ENCODE data around the gene CCDC142. TPM values are rescaled to one million over a fixed set of nuclear protein-coding genes. Genes with fewer than 3 reads are reported as not detected.
A peak's percentile ranks its signal among the peaks of the same experiment; 100 is the strongest.

The CCDC142 gene
- total and polyA plus RNA-seq, 11 donors: 4.4 to 13.4 (median 6.4) TPM

DNA sequence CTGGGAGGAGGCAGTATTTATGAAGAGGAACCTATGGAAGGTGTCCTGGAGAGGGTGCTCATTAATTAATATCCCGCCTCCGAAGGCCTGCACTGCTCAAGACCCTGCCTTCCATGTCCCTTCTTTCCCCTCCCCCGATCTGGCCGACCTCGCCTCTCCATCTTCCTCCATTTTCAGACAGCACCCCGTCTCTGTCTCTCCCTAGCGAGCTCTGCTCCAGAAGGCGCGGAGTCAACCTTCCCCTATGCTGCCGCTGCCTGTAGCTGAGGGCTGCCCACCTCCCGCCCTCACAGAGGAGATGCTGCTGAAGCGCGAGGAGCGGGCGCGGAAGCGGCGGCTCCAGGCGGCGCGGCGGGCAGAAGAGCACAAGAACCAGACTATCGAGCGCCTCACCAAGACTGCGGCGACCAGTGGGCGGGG lies 25.7 kb downstream of the CCDC142 start:
- Histone ChIP-seq H3K4me3 (peak overlapping the region; percentile 50 to 83 (median 70)), H3K27me3 (no peaks in the 10 kb centered on the region), H3K9me3 (no peaks in the 10 kb centered on the region), H3K36me3 (peaks cover 0 to 20% (median 10%) of the 10 kb centered on the region in 9 donors), H3K27ac (peak overlapping the region; percentile 84 to 98 (median 95)), H3K4me1 (peaks cover 5 to 40% (median 32%) of the 10 kb centered on the region in 12 donors)
- TF ChIP-seq POLR2A (IDR thresholded peaks at IDR 0.05): no peak
- TF ChIP-seq CTCF (IDR thresholded peaks at IDR 0.05): no peak
- intact Hi-C loops (cut with DNase I): loop anchor here in 1 of 10 donors (5.0 kb wide), 1 partner anchor 40 kb away; no protein-coding TSS in a partner anchor
- no peak for DNase-seq
- 1 to 5% (median 3%) methylated on average over 16 to 27 of the region's 27 CpGs for WGBS, 4 donors
- no peak for ATAC-seq

GRCh38 chr2:74454654-74455511 lies 27.9 kb downstream of the CCDC142 start, which contains the start of gene INO80B:
Gene INO80B (plus strand): TSS chr2:74455087. CDS start chr2:74455117, 30 bp downstream.
- intact Hi-C loops (cut with DNase I): loop anchor here in 5 of 10 donors (1.0 to 5.0 kb wide), 6 partner anchors 14 to 38 kb away; partner anchors contain the start of genes CCDC142 (in 3 of the 5), TTC31 (in 3 of the 5) and RTKN (in 1 of the 5)
- peak within 1 kb of the TSS; percentile 42 to 79 (median 70) for H3K4me3 ChIP-seq
- peaks cover 5 to 40% (median 32%) of the 10 kb centered on the region in 12 donors for H3K4me1 ChIP-seq
- peaks cover 0 to 4% (median 0%) of the 10 kb centered on the region in 9 donors for H3K36me3 ChIP-seq
- TF ChIP-seq POLR2A (IDR thresholded peaks at IDR 0.05) (peak in 1 of 2 donors; percentile 61), CTCF (IDR thresholded peaks at IDR 0.05) (no peak)
- ATAC-seq: peak; percentile 52 to 72 (median 66)
- 1 to 2% (median 2%) methylated on average over 39 to 40 of the region's 40 CpGs for WGBS, 4 donors
- peak; percentile 94 to 96 (median 95) for DNase-seq
- H3K27ac ChIP-seq: peak within 1 kb of the TSS in 11 of 12 donors; percentile 19 to 81 (median 61)
- no peaks in the 10 kb centered on the region for H3K27me3 ChIP-seq
- no peaks in the 10 kb centered on the region for H3K9me3 ChIP-seq

DNA sequence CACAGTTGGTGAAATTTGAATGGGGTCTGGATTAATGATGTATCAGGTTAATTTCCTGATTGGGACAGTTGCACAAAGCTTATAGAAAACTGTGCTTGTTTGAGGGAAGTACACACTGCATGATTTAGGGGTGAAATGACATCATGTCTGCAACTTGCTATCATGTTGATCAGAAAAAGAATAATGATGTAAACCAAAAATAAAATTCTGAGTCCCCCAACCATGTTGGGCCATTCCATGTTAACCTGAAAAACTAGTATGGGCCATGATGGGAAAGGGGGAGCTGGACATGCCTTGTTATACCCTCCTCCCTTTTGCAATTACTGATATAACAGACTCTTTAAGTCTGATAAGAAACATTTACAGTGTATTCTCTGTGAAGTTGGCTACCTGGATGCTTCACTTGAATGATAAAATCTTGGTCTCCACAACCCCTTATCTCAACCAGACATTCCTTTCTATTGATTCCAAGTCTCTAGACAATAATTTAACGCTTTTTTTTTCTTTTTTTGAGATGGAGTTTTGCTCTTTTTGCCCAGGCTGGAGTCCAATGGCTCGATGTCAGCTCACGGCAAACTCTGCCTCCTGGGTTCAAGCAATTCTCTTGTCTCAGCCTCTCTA lies 32.1 kb downstream of the CCDC142 start:
- no peak for TF ChIP-seq CTCF (IDR thresholded peaks at IDR 0.05)
- no peak for TF ChIP-seq POLR2A (IDR thresholded peaks at IDR 0.05)
- Histone ChIP-seq H3K27me3 (no peaks in the 10 kb centered on the region), H3K4me1 (peaks cover 5 to 13% (median 9%) of the 10 kb centered on the region in 12 donors), H3K4me3 (no peak overlapping the region), H3K27ac (no peak overlapping the region), H3K9me3 (no peaks in the 10 kb centered on the region), H3K36me3 (no peaks in the 10 kb centered on the region)
- intact Hi-C loops (cut with DNase I): no loop called here
- ATAC-seq (no peak), DNase-seq (no peak)
- WGBS, 4 donors: 79 to 84% (median 81%) methylated on average over 3 of the region's 3 CpGs

GRCh38 chr2:74448771-74449170 lies 34.0 kb downstream of the CCDC142 start:
- Histone ChIP-seq H3K27me3 (peaks cover 0 to 2% (median 0%) of the 10 kb centered on the region in 9 donors), H3K9me3 (no peaks in the 10 kb centered on the region), H3K27ac (no peak overlapping the region), H3K4me1 (peaks cover 0 to 9% (median 0%) of the 10 kb centered on the region in 12 donors), H3K36me3 (no peaks in the 10 kb centered on the region), H3K4me3 (no peak overlapping the region)
- DNase-seq (no peak), ATAC-seq (no peak)
- 81 to 88% (median 86%) methylated on average over 2 of the region's 2 CpGs for WGBS, 4 donors
- no peak for TF ChIP-seq POLR2A (IDR thresholded peaks at IDR 0.05)
- TF ChIP-seq CTCF (IDR thresholded peaks at IDR 0.05): no peak
- intact Hi-C loops (cut with DNase I): no loop called here

Data from heart left ventricle (tissue), 16 donors.